HEK293 (cell line): ENCODE results near the gene UBXN4.

Experiments
- BCL11B ChIP-seq: fragments of 450-650 bp; formaldehyde crosslinking; IDR thresholded peaks from 2 replicates; pipeline ENCODE4 v1.5.1; 2016; ENCODE audit warnings: low read depth, missing biosample characterization, missing genetic modification characterization
- CTCF ChIP-seq: fragments of 450-650 bp; formaldehyde crosslinking; IDR thresholded peaks from 2 replicates; pipeline ENCODE4 v1.5.1; 2016; ENCODE audit warnings: missing biosample characterization, missing genetic modification characterization
- ELK4 ChIP-seq: IDR thresholded peaks from 2 replicates; pipeline ENCODE4 v1.6.1; 2011; ENCODE audit warnings: mild to moderate bottlenecking, low read depth, low read length, borderline replicate concordance
- MEIS1 ChIP-seq: sonication (generic); formaldehyde crosslinking; IDR thresholded peaks from 2 replicates; pipeline ENCODE4 v1.8.1; 2022; ENCODE audit warnings: missing genetic modification reagents, mild to moderate bottlenecking, borderline replicate concordance
- PRDM1 ChIP-seq: fragments of 450-650 bp; formaldehyde crosslinking; IDR thresholded peaks from 2 replicates; pipeline ENCODE4; 2016; ENCODE audit warnings: missing biosample characterization, missing genetic modification characterization
- SP7 ChIP-seq: fragments of 450-650 bp; formaldehyde crosslinking; IDR thresholded peaks from 2 replicates; pipeline ENCODE4 v1.5.1; 2016; ENCODE audit warnings: missing biosample characterization, missing genetic modification characterization
- ZBTB10 ChIP-seq: fragments of 450-650 bp; formaldehyde crosslinking; IDR thresholded peaks from 2 replicates; pipeline ENCODE4 v1.5.1; 2016; ENCODE audit warnings: missing biosample characterization, missing genetic modification characterization
- ZNF121 ChIP-seq: fragments of 450-650 bp; formaldehyde crosslinking; IDR thresholded peaks from 2 replicates; pipeline ENCODE4 v1.5.1; 2016; ENCODE audit warnings: missing biosample characterization, missing genetic modification characterization
- ZNF18 ChIP-seq: fragments of 450-650 bp; formaldehyde crosslinking; IDR thresholded peaks from 2 replicates; pipeline ENCODE4 v1.5.1; 2016; ENCODE audit warnings: missing biosample characterization, missing genetic modification characterization
- ZNF221 ChIP-seq: fragments of 450-650 bp; formaldehyde crosslinking; IDR thresholded peaks from 2 replicates; pipeline ENCODE4 v1.5.1; 2017; ENCODE audit warnings: missing biosample characterization, missing genetic modification characterization, borderline replicate concordance
- ZNF248 ChIP-seq: fragments of 450-650 bp; formaldehyde crosslinking; IDR thresholded peaks from 2 replicates; pipeline ENCODE4 v1.5.1; 2017; ENCODE audit warnings: missing biosample characterization, missing genetic modification characterization
- ZNF776 ChIP-seq: fragments of 450-650 bp; formaldehyde crosslinking; IDR thresholded peaks from 2 replicates; pipeline ENCODE4 v1.5.0; 2017; ENCODE audit warnings: missing biosample characterization, missing genetic modification characterization, borderline replicate concordance
- ZSCAN23 ChIP-seq: fragments of 450-650 bp; formaldehyde crosslinking; IDR thresholded peaks from 2 replicates; pipeline ENCODE4 v1.5.1; 2016; ENCODE audit warnings: missing biosample characterization, missing genetic modification characterization
- TF ChIP-seq, protein P1 (sequence below): fragments of 450-650 bp; formaldehyde crosslinking; IDR thresholded peaks from 2 replicates; pipeline ENCODE4 v1.5.1; 2016; ENCODE audit warnings: missing biosample characterization, missing genetic modification characterization

DNA sequence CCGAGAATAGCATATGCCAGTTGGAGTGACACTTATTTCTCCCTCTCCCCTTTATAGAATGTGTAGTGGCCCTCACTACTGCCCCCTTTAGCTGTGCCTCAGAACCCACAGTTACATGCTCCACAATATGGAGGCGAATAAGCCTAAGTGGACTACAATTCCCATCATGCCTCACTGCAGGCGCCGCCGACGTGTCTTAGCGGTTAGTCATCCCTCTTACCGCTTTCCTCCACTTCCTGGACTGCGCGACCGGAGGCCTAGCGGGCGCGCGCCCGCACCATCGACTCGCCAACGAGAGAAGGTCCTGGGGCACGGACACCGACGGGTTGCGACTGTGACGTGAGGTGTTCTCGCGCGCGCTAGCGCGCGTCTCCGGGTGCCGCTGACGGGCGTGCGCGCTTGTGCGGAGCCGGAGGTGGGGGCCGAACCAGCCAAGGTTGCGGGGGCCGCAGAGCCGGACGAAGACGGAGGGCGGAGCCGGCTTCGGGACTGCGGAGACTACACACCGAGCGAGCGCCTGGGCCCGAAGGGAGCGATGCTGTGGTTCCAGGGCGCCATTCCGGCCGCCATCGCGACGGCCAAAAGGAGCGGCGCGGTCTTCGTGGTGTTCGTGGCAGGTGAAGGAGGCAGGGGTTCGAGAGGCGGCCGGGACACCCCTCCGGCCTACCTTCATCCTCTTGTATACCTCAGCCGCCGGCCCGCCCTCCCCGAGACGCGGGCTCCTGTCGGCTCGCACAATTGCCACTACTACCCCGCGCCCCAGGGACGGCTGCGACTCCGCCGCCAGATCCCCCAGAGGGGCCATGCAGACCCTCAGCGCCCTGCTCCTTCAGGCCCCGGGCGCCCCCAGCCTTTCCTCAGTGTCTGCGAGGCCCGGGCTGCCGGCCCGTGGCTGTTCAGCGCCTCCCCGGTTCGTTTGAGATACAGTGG is at the start of gene UBXN4:
- no peak for TF ChIP-seq MEIS1 (CRISPR knock-in tag)
- TF ChIP-seq ZNF121 (tag by site-specific recombination): no peak
- TF ChIP-seq CTCF: peak; percentile 93
- TF ChIP-seq PRDM1 (tag by site-specific recombination): no peak
- TF ChIP-seq ZSCAN23 (tag by site-specific recombination): no peak
- TF ChIP-seq ZNF221 (tag by site-specific recombination): no peak
- peak; percentile 55; the same call in 1 of the 2 replicates for TF ChIP-seq ZBTB10 (tag by site-specific recombination)
- TF ChIP-seq ZNF18 (tag by site-specific recombination): no peak
- no peak for TF ChIP-seq ELK4
- no peak for TF ChIP-seq ZNF776 (tag by site-specific recombination)
- TF ChIP-seq, protein P1, sequence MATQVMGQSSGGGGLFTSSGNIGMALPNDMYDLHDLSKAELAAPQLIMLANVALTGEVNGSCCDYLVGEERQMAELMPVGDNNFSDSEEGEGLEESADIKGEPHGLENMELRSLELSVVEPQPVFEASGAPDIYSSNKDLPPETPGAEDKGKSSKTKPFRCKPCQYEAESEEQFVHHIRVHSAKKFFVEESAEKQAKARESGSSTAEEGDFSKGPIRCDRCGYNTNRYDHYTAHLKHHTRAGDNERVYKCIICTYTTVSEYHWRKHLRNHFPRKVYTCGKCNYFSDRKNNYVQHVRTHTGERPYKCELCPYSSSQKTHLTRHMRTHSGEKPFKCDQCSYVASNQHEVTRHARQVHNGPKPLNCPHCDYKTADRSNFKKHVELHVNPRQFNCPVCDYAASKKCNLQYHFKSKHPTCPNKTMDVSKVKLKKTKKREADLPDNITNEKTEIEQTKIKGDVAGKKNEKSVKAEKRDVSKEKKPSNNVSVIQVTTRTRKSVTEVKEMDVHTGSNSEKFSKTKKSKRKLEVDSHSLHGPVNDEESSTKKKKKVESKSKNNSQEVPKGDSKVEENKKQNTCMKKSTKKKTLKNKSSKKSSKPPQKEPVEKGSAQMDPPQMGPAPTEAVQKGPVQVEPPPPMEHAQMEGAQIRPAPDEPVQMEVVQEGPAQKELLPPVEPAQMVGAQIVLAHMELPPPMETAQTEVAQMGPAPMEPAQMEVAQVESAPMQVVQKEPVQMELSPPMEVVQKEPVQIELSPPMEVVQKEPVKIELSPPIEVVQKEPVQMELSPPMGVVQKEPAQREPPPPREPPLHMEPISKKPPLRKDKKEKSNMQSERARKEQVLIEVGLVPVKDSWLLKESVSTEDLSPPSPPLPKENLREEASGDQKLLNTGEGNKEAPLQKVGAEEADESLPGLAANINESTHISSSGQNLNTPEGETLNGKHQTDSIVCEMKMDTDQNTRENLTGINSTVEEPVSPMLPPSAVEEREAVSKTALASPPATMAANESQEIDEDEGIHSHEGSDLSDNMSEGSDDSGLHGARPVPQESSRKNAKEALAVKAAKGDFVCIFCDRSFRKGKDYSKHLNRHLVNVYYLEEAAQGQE: no peak
- no peak for TF ChIP-seq ZNF248 (tag by site-specific recombination)
- peak; percentile 39 for TF ChIP-seq SP7
- TF ChIP-seq BCL11B (tag by site-specific recombination): 0 out of 2 replicates have a peak, but pooled peaks have one; percentile 52
